ENCODE results near the gene FBXO38. TPM values are rescaled to one million over a fixed set of nuclear protein-coding genes. Genes with fewer than 3 reads are reported as not detected.
A peak's percentile ranks its signal among the peaks of the same experiment; 100 is the strongest.

Gene FBXO38
- total RNA-seq (49.9 TPM), polyA plus RNA-seq (25.1 TPM)
- long read RNA-seq, donor 1, result 0 reads
- long read RNA-seq, donor 2, result 0 reads
- long read RNA-seq, donor 3, full-length matches to known transcripts, result 2 of 2 reads
- long read RNA-seq, donor 3, partial matches to known transcripts, result 0 of 2 reads
- long read RNA-seq, donor 3, other reads (novel, unspliced or antisense), result 0 of 2 reads
- long read RNA-seq, donor 4, result 0 reads
- long read RNA-seq, donor 5, full-length matches to known transcripts, result 2 of 8 reads
- long read RNA-seq, donor 5, partial matches to known transcripts, result 6 of 8 reads
- long read RNA-seq, donor 5, other reads (novel, unspliced or antisense), result 0 of 8 reads
- long read RNA-seq, donor 6, full-length matches to known transcripts, result 7 of 7 reads
- long read RNA-seq, donor 6, partial matches to known transcripts, result 0 of 7 reads
- long read RNA-seq, donor 6, other reads (novel, unspliced or antisense), result 0 of 7 reads
- long read RNA-seq, donor 7, full-length matches to known transcripts, result 2 of 2 reads
- long read RNA-seq, donor 7, partial matches to known transcripts, result 0 of 2 reads
- long read RNA-seq, donor 7, other reads (novel, unspliced or antisense), result 0 of 2 reads
- long read RNA-seq, donor 8, full-length matches to known transcripts, result 1 of 1 reads
- long read RNA-seq, donor 8, partial matches to known transcripts, result 0 of 1 reads
- long read RNA-seq, donor 8, other reads (novel, unspliced or antisense), result 0 of 1 reads
- long read RNA-seq, donor 9, full-length matches to known transcripts, result 6 of 6 reads
- long read RNA-seq, donor 9, partial matches to known transcripts, result 0 of 6 reads
- long read RNA-seq, donor 9, other reads (novel, unspliced or antisense), result 0 of 6 reads
- long read RNA-seq, donor 10, full-length matches to known transcripts, result 5 of 5 reads
- long read RNA-seq, donor 10, partial matches to known transcripts, result 0 of 5 reads
- long read RNA-seq, donor 10, other reads (novel, unspliced or antisense), result 0 of 5 reads

GRCh38 chr5:148383564-148384379, at the start of gene FBXO38:
Gene FBXO38 (plus strand): TSS chr5:148383958. CDS start chr5:148394777, 10,819 bp downstream.
- Histone ChIP-seq H3K27ac (ENCODE audit: low read depth in 1 of 2, low read length in 1 of 2) (peak within 1 kb of the TSS; percentile 95 to 98), H3K9me3 (ENCODE audit: control insufficient read depth in 2 of 2, insufficient read depth in 1 of 2, low read length in 1 of 2) (no peaks in the 10 kb centered on the region), H3K27me3 (ENCODE audit: control insufficient read depth in 2 of 2, insufficient read depth in 1 of 2, low read length in 1 of 2) (no peaks in the 10 kb centered on the region), H3K4me3 (ENCODE audit: low read length in 2 of 2) (peak within 1 kb of the TSS; percentile 87 to 93), H3K4me1 (ENCODE audit: control insufficient read depth in 2 of 2, insufficient read depth in 2 of 2, low read length in 2 of 2) (peaks cover 13 to 17% of the 10 kb centered on the region in 2 donors), H3K36me3 (ENCODE audit: control insufficient read depth in 2 of 2, insufficient read depth in 2 of 2, low read length in 1 of 2) (peaks cover 0 to 6% of the 10 kb centered on the region in 2 donors)
- WGBS, result under 1% methylated on average over 45 of the region's 45 CpGs
- DNase-seq (ENCODE audit: low read depth in 6 of 9, low spot score in 9 of 9), result peak; percentile 96 to 100 (median 99)

- WGBS, result 94% methylated on average over 3 of the region's 3 CpGs
- H3K27ac ChIP-seq (ENCODE audit: low read depth in 1 of 2, low read length in 1 of 2), result no peak within 1 kb of the TSS
These were observed 48.5 kb upstream of the FBXO38 start, which contains the start of gene SPINK9 for GRCh38 chr5:148335259-148335658. Gene SPINK9 (plus strand): TSS chr5:148335559. CDS start chr5:148335614, 55 bp downstream.

GRCh38 chr5:148336704-148337435, 46.9 kb upstream of the FBXO38 start:
- no peak overlapping the region for H3K4me3 ChIP-seq (ENCODE audit: low read length in 2 of 2)
- no peaks in the 10 kb centered on the region for H3K27me3 ChIP-seq (ENCODE audit: control insufficient read depth in 2 of 2, insufficient read depth in 1 of 2, low read length in 1 of 2)
- WGBS, result 91% methylated on average over 3 of the region's 3 CpGs
- no peaks in the 10 kb centered on the region for H3K36me3 ChIP-seq (ENCODE audit: control insufficient read depth in 2 of 2, insufficient read depth in 2 of 2, low read length in 1 of 2)
- no peaks in the 10 kb centered on the region for H3K9me3 ChIP-seq (ENCODE audit: control insufficient read depth in 2 of 2, insufficient read depth in 1 of 2, low read length in 1 of 2)
- no peak overlapping the region for H3K27ac ChIP-seq (ENCODE audit: low read depth in 1 of 2, low read length in 1 of 2)
- H3K4me1 ChIP-seq (ENCODE audit: control insufficient read depth in 2 of 2, insufficient read depth in 2 of 2, low read length in 2 of 2), result no peaks in the 10 kb centered on the region
- no peak for DNase-seq (ENCODE audit: low read depth in 6 of 9, low spot score in 9 of 9)

More at GRCh38 chr5:148335259-148335658, 48.5 kb upstream of the FBXO38 start, which contains the start of gene SPINK9:
- no peaks in the 10 kb centered on the region for H3K36me3 ChIP-seq (ENCODE audit: control insufficient read depth in 2 of 2, insufficient read depth in 2 of 2, low read length in 1 of 2)
- H3K27me3 ChIP-seq (ENCODE audit: control insufficient read depth in 2 of 2, insufficient read depth in 1 of 2, low read length in 1 of 2), result no peaks in the 10 kb centered on the region
- H3K4me3 ChIP-seq (ENCODE audit: low read length in 2 of 2), result no peak within 1 kb of the TSS
- no peaks in the 10 kb centered on the region for H3K4me1 ChIP-seq (ENCODE audit: control insufficient read depth in 2 of 2, insufficient read depth in 2 of 2, low read length in 2 of 2)
- DNase-seq (ENCODE audit: low read depth in 6 of 9, low spot score in 9 of 9), result no peak
- no peaks in the 10 kb centered on the region for H3K9me3 ChIP-seq (ENCODE audit: control insufficient read depth in 2 of 2, insufficient read depth in 1 of 2, low read length in 1 of 2)

GRCh38 chr5:148342371-148343045, 41.2 kb upstream of the FBXO38 start:
- no peaks in the 10 kb centered on the region for H3K4me1 ChIP-seq (ENCODE audit: control insufficient read depth in 2 of 2, insufficient read depth in 2 of 2, low read length in 2 of 2)
- no peak overlapping the region for H3K27ac ChIP-seq (ENCODE audit: low read depth in 1 of 2, low read length in 1 of 2)
- H3K36me3 ChIP-seq (ENCODE audit: control insufficient read depth in 2 of 2, insufficient read depth in 2 of 2, low read length in 1 of 2), result no peaks in the 10 kb centered on the region
- H3K27me3 ChIP-seq (ENCODE audit: control insufficient read depth in 2 of 2, insufficient read depth in 1 of 2, low read length in 1 of 2), result no peaks in the 10 kb centered on the region
- 95% methylated on average over 2 of the region's 2 CpGs for WGBS
- DNase-seq (ENCODE audit: low read depth in 6 of 9, low spot score in 9 of 9), result no peak
- no peak overlapping the region for H3K4me3 ChIP-seq (ENCODE audit: low read length in 2 of 2)
- H3K9me3 ChIP-seq (ENCODE audit: control insufficient read depth in 2 of 2, insufficient read depth in 1 of 2, low read length in 1 of 2), result no peaks in the 10 kb centered on the region

- no peak for DNase-seq (ENCODE audit: low read depth in 6 of 9, low spot score in 9 of 9)
- Histone ChIP-seq H3K36me3 (ENCODE audit: control insufficient read depth in 2 of 2, insufficient read depth in 2 of 2, low read length in 1 of 2) (no peaks in the 10 kb centered on the region), H3K4me1 (ENCODE audit: control insufficient read depth in 2 of 2, insufficient read depth in 2 of 2, low read length in 2 of 2) (no peaks in the 10 kb centered on the region), H3K27ac (ENCODE audit: low read depth in 1 of 2, low read length in 1 of 2) (no peak overlapping the region), H3K27me3 (ENCODE audit: control insufficient read depth in 2 of 2, insufficient read depth in 1 of 2, low read length in 1 of 2) (no peaks in the 10 kb centered on the region), H3K9me3 (ENCODE audit: control insufficient read depth in 2 of 2, insufficient read depth in 1 of 2, low read length in 1 of 2) (no peaks in the 10 kb centered on the region), H3K4me3 (ENCODE audit: low read length in 2 of 2) (no peak overlapping the region)
- WGBS, result 95% methylated on average over 2 of the region's 2 CpGs
These were observed 40.7 kb upstream of the FBXO38 start for GRCh38 chr5:148343046-148343407.

- no peak for DNase-seq (ENCODE audit: low read depth in 6 of 9, low spot score in 9 of 9)
- no peaks in the 10 kb centered on the region for H3K36me3 ChIP-seq (ENCODE audit: control insufficient read depth in 2 of 2, insufficient read depth in 2 of 2, low read length in 1 of 2)
- H3K27me3 ChIP-seq (ENCODE audit: control insufficient read depth in 2 of 2, insufficient read depth in 1 of 2, low read length in 1 of 2), result no peaks in the 10 kb centered on the region
- H3K9me3 ChIP-seq (ENCODE audit: control insufficient read depth in 2 of 2, insufficient read depth in 1 of 2, low read length in 1 of 2), result no peaks in the 10 kb centered on the region
- H3K27ac ChIP-seq (ENCODE audit: low read depth in 1 of 2, low read length in 1 of 2), result no peak overlapping the region
- WGBS, result 94% methylated on average over 7 of the region's 7 CpGs
- H3K4me3 ChIP-seq (ENCODE audit: low read length in 2 of 2), result no peak overlapping the region
- H3K4me1 ChIP-seq (ENCODE audit: control insufficient read depth in 2 of 2, insufficient read depth in 2 of 2, low read length in 2 of 2), result no peaks in the 10 kb centered on the region
These were observed 39.9 kb upstream of the FBXO38 start for GRCh38 chr5:148343603-148344487.

- Histone ChIP-seq H3K27me3 (ENCODE audit: control insufficient read depth in 2 of 2, insufficient read depth in 1 of 2, low read length in 1 of 2) (no peaks in the 10 kb centered on the region), H3K27ac (ENCODE audit: low read depth in 1 of 2, low read length in 1 of 2) (no peak overlapping the region), H3K4me1 (ENCODE audit: control insufficient read depth in 2 of 2, insufficient read depth in 2 of 2, low read length in 2 of 2) (no peaks in the 10 kb centered on the region), H3K36me3 (ENCODE audit: control insufficient read depth in 2 of 2, insufficient read depth in 2 of 2, low read length in 1 of 2) (no peaks in the 10 kb centered on the region), H3K4me3 (ENCODE audit: low read length in 2 of 2) (no peak overlapping the region), H3K9me3 (ENCODE audit: control insufficient read depth in 2 of 2, insufficient read depth in 1 of 2, low read length in 1 of 2) (no peaks in the 10 kb centered on the region)
- no peak for DNase-seq (ENCODE audit: low read depth in 6 of 9, low spot score in 9 of 9)
- 95% methylated on average over 1 of the region's 1 CpG for WGBS
These were observed 36.1 kb upstream of the FBXO38 start for GRCh38 chr5:148347706-148348105.

All from thymus (tissue), 14 donors.